Calu3 (cell line): ENCODE results near the gene ARHGEF10L. TPM values are rescaled to one million over a fixed set of nuclear protein-coding genes. Genes with fewer than 3 reads are reported as not detected.

Source experiments
- BruUV-seq: library from RNA; stranded (reverse); fragments of 400-500 nt; replicated peaks from 2 replicates; lab custom pipeline; 2021; lab: Mats Ljungman, UMichigan
- CTCF ChIA-PET: fragments of 300-600 bp; sonication (Branson Sonifier 250); formaldehyde crosslinking; loops from one replicate; lab custom pipeline; 2022; ENCODE audit warnings: antibody characterized with exemption; lab: Charles Lee
- DNase-seq: peaks from one replicate; pipeline ENCODE4 v3.0.0; 2022
- H3K27ac Mint-ChIP-seq: one replicate; pipeline ENCODE4 v1.8.0; 2022; ENCODE audit warnings: mixed read lengths; ENCODE audit not compliant: unreplicated experiment
- H3K27me3 Mint-ChIP-seq: one replicate; pipeline ENCODE4 v1.8.0; 2022; ENCODE audit warnings: mixed read lengths; ENCODE audit not compliant: unreplicated experiment
- H3K36me3 Mint-ChIP-seq: one replicate; pipeline ENCODE4 v1.8.0; 2022; ENCODE audit warnings: mild to moderate bottlenecking, moderate library complexity, mixed read lengths; ENCODE audit not compliant: insufficient read depth, unreplicated experiment
- H3K4me1 Mint-ChIP-seq: one replicate; pipeline ENCODE4 v1.8.0; 2022; ENCODE audit warnings: mild to moderate bottlenecking, low read depth, mixed read lengths; ENCODE audit not compliant: unreplicated experiment
- H3K4me3 Mint-ChIP-seq: one replicate; pipeline ENCODE4 v1.8.0; 2022; ENCODE audit warnings: mild to moderate bottlenecking, low read depth, moderate library complexity, mixed read lengths; ENCODE audit not compliant: unreplicated experiment
- H3K9me3 Mint-ChIP-seq: one replicate; pipeline ENCODE4 v1.8.0; 2022; ENCODE audit warnings: low read depth, mixed read lengths; ENCODE audit not compliant: unreplicated experiment
- CTCF ChIP-seq: fragments of 200-600 bp; IDR thresholded peaks from one replicate; pipeline ENCODE4 v1.8.0; 2022; ENCODE audit warnings: antibody characterized with exemption; ENCODE audit not compliant: unreplicated experiment
- intact Hi-C: fragments of 100-400 bp; cut with micrococcal nuclease; formaldehyde crosslinking; loops from one replicate; pipeline ENCODE4 v1.10.0; 2022; ENCODE audit not compliant: unreplicated experiment
- total RNA-seq: library from RNA; stranded (reverse); gene quantifications from 2 replicates; pipeline ENCODE4 v1.2.3, GENCODE V29; 2022

Gene ARHGEF10L
- total RNA-seq, 1 experiment from 2014 or later = 20.1 TPM

DNA sequence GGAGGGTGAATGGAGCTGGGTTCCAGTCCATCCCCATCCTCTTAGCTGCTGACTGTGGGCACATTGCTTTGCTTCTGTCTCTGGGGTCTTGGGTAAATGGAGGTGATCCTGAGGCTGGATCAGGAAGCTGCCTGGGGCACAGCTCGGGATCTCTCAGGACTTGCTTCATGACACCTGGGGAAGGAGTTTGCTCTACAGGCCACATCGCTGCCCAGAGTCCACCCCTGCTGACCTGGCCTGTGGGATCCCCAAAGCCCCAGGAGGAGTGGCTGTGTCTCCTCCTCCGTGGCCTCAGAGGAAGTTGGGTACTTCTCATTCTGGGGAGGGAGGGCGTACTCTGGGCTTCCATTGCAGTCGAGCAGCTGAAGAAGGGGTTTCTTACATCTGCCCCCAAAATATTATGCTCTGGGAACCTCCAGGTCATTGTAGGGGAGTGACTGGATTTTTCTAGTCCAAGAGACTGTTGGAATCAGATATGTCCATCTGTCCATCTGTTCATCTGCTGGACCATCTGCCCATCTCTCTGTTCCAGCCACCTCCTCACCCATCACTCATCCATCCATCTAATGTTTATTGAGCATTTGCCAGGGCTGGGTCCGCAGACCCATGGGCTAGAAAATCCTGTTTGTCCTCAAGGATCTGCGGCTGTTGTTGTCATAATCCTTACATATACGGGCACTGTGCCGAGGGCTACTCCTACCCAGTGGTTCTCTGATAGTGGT lies 45.9 kb downstream of the ARHGEF10L start:
- Mint-ChIP-seq H3K4me3 (no peak overlapping the region), H3K36me3 (no peaks in the 10 kb centered on the region), H3K9me3 (no peaks in the 10 kb centered on the region), H3K27ac (no peak overlapping the region), H3K4me1 (peaks cover 29% of the 10 kb centered on the region), H3K27me3 (no peaks in the 10 kb centered on the region)
- TF ChIP-seq CTCF = no peak
- CTCF ChIA-PET = interaction anchor here (1.0 kb wide), 1 partner anchor 13 kb away, joined by 3 read pairs; no protein-coding TSS in a partner anchor
- no TSS peak for BruUV-seq
- intact Hi-C loops = no loop called here
- no peak for DNase-seq

DNA sequence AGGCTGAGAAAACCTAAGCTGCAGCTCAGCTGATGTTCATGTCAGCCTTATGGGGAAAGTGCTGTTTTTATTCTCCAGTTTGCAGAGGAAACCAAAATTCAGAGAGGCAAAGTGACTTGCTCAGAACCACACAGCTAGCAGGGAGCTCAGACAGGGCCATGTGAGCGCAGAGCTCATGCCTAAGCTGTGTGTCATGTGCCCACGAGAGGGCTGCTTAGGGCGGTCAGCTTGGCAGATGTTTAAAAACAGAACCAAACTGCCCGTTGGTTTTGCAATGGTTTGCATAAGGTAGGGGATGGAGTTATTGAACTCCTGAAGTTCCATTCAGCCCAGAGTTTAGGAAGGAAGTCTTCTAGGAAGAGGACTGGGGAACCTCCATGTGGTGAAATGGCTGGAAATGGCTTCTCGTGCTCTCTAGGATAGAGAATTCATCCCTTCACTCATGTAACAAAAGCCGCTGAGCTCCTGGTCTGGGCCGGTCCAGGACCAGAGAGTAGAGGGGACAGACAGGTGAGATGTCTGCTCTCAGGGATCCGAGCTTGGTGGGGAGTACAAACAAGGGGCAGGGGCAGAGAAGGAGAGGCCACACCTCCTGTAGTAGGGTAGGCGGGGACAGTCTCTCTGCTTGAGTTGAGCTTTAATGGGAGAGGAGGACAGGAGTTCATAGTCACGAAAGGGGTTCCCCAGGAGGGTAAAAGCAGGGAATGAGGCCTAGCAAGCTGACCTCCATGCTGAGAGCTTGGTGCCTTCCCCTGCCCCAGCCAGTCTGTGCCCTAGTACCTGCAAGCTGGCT lies 46.9 kb downstream of the ARHGEF10L start:
- Mint-ChIP-seq H3K36me3 (no peaks in the 10 kb centered on the region), H3K9me3 (no peaks in the 10 kb centered on the region), H3K4me1 (peaks cover 22% of the 10 kb centered on the region), H3K27ac (no peak overlapping the region), H3K27me3 (no peaks in the 10 kb centered on the region), H3K4me3 (no peak overlapping the region)
- TF ChIP-seq CTCF = no peak
- intact Hi-C loops = no loop called here
- no peak for DNase-seq
- BruUV-seq = no TSS peak
- CTCF ChIA-PET = interaction anchor here (0.6 to 1.2 kb wide), 4 partner anchors 14 to 147 kb away, joined by 3 to 4 read pairs (median 3); no protein-coding TSS in a partner anchor

GRCh38 chr1:17587693-17588047 lies 48.2 kb downstream of the ARHGEF10L start:
- CTCF ChIA-PET = interaction anchor here (0.6 to 1.1 kb wide), 4 partner anchors 19 to 974 kb away, joined by 3 to 9 read pairs (median 6); no protein-coding TSS in a partner anchor

More at GRCh38 chr1:17587693-17588047, 48.2 kb downstream of the ARHGEF10L start:
- H3K9me3 Mint-ChIP-seq = no peaks in the 10 kb centered on the region
- TF ChIP-seq CTCF = no peak
- no peak overlapping the region for H3K27ac Mint-ChIP-seq
- H3K27me3 Mint-ChIP-seq = no peaks in the 10 kb centered on the region
- H3K36me3 Mint-ChIP-seq = no peaks in the 10 kb centered on the region
- H3K4me3 Mint-ChIP-seq = no peak overlapping the region
- DNase-seq = no peak
- peaks cover 22% of the 10 kb centered on the region for H3K4me1 Mint-ChIP-seq
- intact Hi-C loops = no loop called here
- BruUV-seq = no TSS peak
